A549 (cell line): ENCODE results near the gene HIF1A.

Experiments used
- HDAC2 ChIP-seq: fragments of 200-600 bp; sonication (generic); IDR thresholded peaks from 2 replicates; pipeline ENCODE4 v1.6.1; 2016
- JUN ChIP-seq, 2 experiments: fragments of >200 bp; sonication (Bioruptor Twin); formaldehyde crosslinking; IDR thresholded peaks; 2 replicates in 1 of 2; 3 replicates in 1 of 2; pipeline ENCODE4 v1.6.1; 2016 to 2017
- SMC3 ChIP-seq: fragments of >200 bp; sonication (Bioruptor Twin); formaldehyde crosslinking; IDR thresholded peaks from 3 replicates; pipeline ENCODE4 v1.6.1; 2018; ENCODE audit warnings: inconsistent platforms

DNA sequence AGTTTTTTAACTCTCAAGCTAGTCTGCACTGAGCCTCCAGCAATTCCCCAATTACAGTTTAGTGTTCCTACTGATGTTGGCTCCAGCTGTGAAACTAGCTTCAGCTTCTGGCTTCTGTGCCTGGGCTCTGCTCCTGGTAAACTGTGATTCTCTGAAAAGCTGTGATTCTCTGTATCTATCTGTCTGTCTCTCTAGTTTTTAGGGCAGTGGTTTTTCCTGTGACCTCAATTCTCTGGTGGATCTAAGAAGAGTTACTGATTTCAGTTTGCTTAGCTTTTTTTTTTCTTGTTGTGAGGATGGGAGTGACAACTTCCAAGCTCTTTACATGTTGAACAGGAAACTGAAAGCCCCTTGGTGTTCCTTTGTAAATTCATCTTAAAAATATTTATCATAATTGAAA, 3.8 kb upstream of the HIF1A start:
- TF ChIP-seq HDAC2, result no peak
- TF ChIP-seq JUN (IDR thresholded peaks at IDR 0.05), result no peak
- TF ChIP-seq SMC3, result no peak
